ENCODE data around the gene C17orf67. TPM values are rescaled to one million over a fixed set of nuclear protein-coding genes. Genes with fewer than 3 reads are reported as not detected.

C17orf67 gene
- polyA plus RNA-seq, 1 donor (not counting 4 experiments of a cell fraction or from before 2014, with no cell fraction given) = 0.46 TPM

DNA sequence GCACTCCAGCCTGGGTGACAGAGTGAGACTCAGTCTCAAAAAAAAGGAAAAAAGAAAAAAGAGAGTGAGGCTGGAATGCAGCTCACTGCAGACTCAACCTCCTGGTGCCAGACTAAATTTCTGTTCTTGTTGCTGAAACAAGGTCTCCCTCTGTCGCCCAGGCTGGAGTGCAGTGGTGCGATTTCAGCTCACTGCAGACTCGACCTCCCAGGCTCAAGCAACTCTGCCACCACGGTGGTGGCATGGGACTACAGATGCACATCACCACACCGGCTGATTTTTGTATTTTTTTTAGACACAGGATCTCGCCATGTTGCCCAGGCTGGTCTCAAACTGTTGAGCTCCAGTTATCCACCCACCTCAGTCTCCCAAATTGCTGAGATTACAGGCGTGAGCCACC lies 45.6 kb upstream of the C17orf67 start:
- Histone ChIP-seq H3K27ac (ENCODE audit: control insufficient read depth, insufficient read depth, low read length) (no peak overlapping the region), H3K36me3 (ENCODE audit: control insufficient read depth in 2 of 2, extremely low read depth in 1 of 2, insufficient read depth in 2 of 2, low read length in 2 of 2) (no peaks in the 10 kb centered on the region), H3K4me3 (ENCODE audit: control insufficient read depth in 2 of 3, extremely low read depth in 1 of 3, insufficient read depth in 2 of 3, low read depth in 1 of 3, low read length in 3 of 3) (no peak overlapping the region), H3K79me2 (ENCODE audit: control insufficient read depth, insufficient read depth, low read length) (no peaks in the 10 kb centered on the region), H3K4me2 (ENCODE audit: control insufficient read depth, extremely low read depth, insufficient read depth, low read depth, low read length) (no peak overlapping the region), H3K9me1 (ENCODE audit: control insufficient read depth, extremely low read depth, insufficient read depth, low read length) (no peaks in the 10 kb centered on the region), H3K4me1 (ENCODE audit: control insufficient read depth, extremely low read depth, insufficient read depth, low read length) (no peaks in the 10 kb centered on the region), H3K9me3 (ENCODE audit: control insufficient read depth, low read depth, low read length) (no peaks in the 10 kb centered on the region), H4K20me1 (ENCODE audit: control insufficient read depth, extremely low read depth, insufficient read depth, low read length) (no peaks in the 10 kb centered on the region), H3K27me3 (ENCODE audit: control insufficient read depth, extremely low read depth, insufficient read depth, low read length) (no peaks in the 10 kb centered on the region), H2AFZ (ENCODE audit: control insufficient read depth, low read length) (no peak overlapping the region), H3K9ac (ENCODE audit: control insufficient read depth, extremely low read depth, insufficient read depth, low read length) (no peak overlapping the region)
- dilution Hi-C loops (cut with MboI; ENCODE audit: extremely low pct_ligation_motif_present, low sequenced_read_pairs) = no loop called here
- TF ChIP-seq EZH2 (IDR thresholded peaks at IDR 0.05; ENCODE audit: low read length) = no peak
- TF ChIP-seq, protein P1, sequence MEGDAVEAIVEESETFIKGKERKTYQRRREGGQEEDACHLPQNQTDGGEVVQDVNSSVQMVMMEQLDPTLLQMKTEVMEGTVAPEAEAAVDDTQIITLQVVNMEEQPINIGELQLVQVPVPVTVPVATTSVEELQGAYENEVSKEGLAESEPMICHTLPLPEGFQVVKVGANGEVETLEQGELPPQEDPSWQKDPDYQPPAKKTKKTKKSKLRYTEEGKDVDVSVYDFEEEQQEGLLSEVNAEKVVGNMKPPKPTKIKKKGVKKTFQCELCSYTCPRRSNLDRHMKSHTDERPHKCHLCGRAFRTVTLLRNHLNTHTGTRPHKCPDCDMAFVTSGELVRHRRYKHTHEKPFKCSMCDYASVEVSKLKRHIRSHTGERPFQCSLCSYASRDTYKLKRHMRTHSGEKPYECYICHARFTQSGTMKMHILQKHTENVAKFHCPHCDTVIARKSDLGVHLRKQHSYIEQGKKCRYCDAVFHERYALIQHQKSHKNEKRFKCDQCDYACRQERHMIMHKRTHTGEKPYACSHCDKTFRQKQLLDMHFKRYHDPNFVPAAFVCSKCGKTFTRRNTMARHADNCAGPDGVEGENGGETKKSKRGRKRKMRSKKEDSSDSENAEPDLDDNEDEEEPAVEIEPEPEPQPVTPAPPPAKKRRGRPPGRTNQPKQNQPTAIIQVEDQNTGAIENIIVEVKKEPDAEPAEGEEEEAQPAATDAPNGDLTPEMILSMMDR (optimal IDR thresholded peaks at IDR 0.05 in 1 of 3, IDR thresholded peaks at IDR 0.05 in 1 of 3, conservative IDR thresholded peaks at IDR 0.05 in 1 of 3; ENCODE audit: extremely low read depth in 1 of 3, insufficient read depth in 2 of 3, low read length in 3 of 3) = no peak
- no peak for FAIRE-seq
- DNase-seq (ENCODE audit: low read depth, low spot score) = no peak

DNA sequence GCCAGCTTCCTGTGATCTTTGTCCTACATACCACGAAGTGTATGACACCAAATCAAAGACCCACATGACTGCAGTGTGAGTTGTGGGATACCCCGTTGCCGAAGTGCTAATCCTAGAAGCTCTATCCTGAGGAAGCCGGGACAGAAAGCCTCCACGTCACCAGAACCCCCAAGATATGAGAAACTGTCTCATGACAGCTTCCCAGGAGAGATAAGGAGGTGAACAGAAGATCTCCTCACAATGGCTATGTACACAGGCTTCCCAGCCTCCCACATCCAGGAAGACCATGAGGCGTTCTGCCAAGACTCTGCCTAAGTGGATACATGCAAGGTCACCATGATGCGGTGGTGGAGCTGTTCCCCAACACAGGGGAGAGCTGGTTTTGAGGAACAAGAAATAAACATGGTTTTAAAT lies 43.1 kb upstream of the C17orf67 start:
- no peak for TF ChIP-seq EZH2 (IDR thresholded peaks at IDR 0.05; ENCODE audit: low read length)
- TF ChIP-seq, protein P1 (optimal IDR thresholded peaks at IDR 0.05 in 1 of 3, IDR thresholded peaks at IDR 0.05 in 1 of 3, conservative IDR thresholded peaks at IDR 0.05 in 1 of 3; ENCODE audit: extremely low read depth in 1 of 3, insufficient read depth in 2 of 3, low read length in 3 of 3) = no peak

More for the DNA sequence above, 43.1 kb upstream of the C17orf67 start:
- no peak overlapping the region for H3K9ac ChIP-seq (ENCODE audit: control insufficient read depth, extremely low read depth, insufficient read depth, low read length)
- no peaks in the 10 kb centered on the region for H3K27me3 ChIP-seq (ENCODE audit: control insufficient read depth, extremely low read depth, insufficient read depth, low read length)
- DNase-seq (ENCODE audit: low read depth, low spot score) (no peak), FAIRE-seq (no peak)
- no peak overlapping the region for H3K4me3 ChIP-seq (ENCODE audit: control insufficient read depth in 2 of 3, extremely low read depth in 1 of 3, insufficient read depth in 2 of 3, low read depth in 1 of 3, low read length in 3 of 3)
- dilution Hi-C loops (cut with MboI; ENCODE audit: extremely low pct_ligation_motif_present, low sequenced_read_pairs) = no loop called here
- H3K9me3 ChIP-seq (ENCODE audit: control insufficient read depth, low read depth, low read length) = no peaks in the 10 kb centered on the region
- H4K20me1 ChIP-seq (ENCODE audit: control insufficient read depth, extremely low read depth, insufficient read depth, low read length) = no peaks in the 10 kb centered on the region
- H3K4me2 ChIP-seq (ENCODE audit: control insufficient read depth, extremely low read depth, insufficient read depth, low read depth, low read length) = no peak overlapping the region
- H3K79me2 ChIP-seq (ENCODE audit: control insufficient read depth, insufficient read depth, low read length) = no peaks in the 10 kb centered on the region
- no peaks in the 10 kb centered on the region for H3K4me1 ChIP-seq (ENCODE audit: control insufficient read depth, extremely low read depth, insufficient read depth, low read length)
- no peak overlapping the region for H2AFZ ChIP-seq (ENCODE audit: control insufficient read depth, low read length)
- H3K27ac ChIP-seq (ENCODE audit: control insufficient read depth, insufficient read depth, low read length) = no peak overlapping the region
- no peaks in the 10 kb centered on the region for H3K9me1 ChIP-seq (ENCODE audit: control insufficient read depth, extremely low read depth, insufficient read depth, low read length)
- no peaks in the 10 kb centered on the region for H3K36me3 ChIP-seq (ENCODE audit: control insufficient read depth in 2 of 2, extremely low read depth in 1 of 2, insufficient read depth in 2 of 2, low read length in 2 of 2)

Data from keratinocyte (primary cell).